HUES6 (cell line): ENCODE measurements around the gene CCNB2.
"Not testable (repeated sequence)": the region's sequence is repeated elsewhere in the genome, so short reads cannot be mapped to it uniquely, and the experiment has no call there.

Source experiments
- H3K27ac ChIP-seq: 2 replicates; pipeline ENCODE4 v1.7.0; 2013; ENCODE audit warnings: low read depth, mild to moderate bottlenecking, low read length, inconsistent platforms
- H3K27me3 ChIP-seq: 2 replicates; pipeline ENCODE4 v1.6.1; 2013; ENCODE audit warnings: low read length; ENCODE audit not compliant: control insufficient read depth, insufficient read depth
- H3K36me3 ChIP-seq: 2 replicates; pipeline ENCODE4 v1.6.1; 2013; ENCODE audit warnings: low read length; ENCODE audit not compliant: control insufficient read depth, insufficient read depth
- H3K4me1 ChIP-seq: 2 replicates; pipeline ENCODE4 v1.6.1; 2013; ENCODE audit warnings: low read length; ENCODE audit not compliant: control insufficient read depth, insufficient read depth
- H3K4me3 ChIP-seq: 2 replicates; pipeline ENCODE4 v1.5.1; 2013; ENCODE audit warnings: low read depth, low read length
- H3K9ac ChIP-seq: one replicate; pipeline ENCODE4 v1.6.1; 2013; ENCODE audit warnings: mild to moderate bottlenecking, low read length
- H3K9me3 ChIP-seq: 2 replicates; pipeline ENCODE4 v1.6.1; 2013; ENCODE audit warnings: low read depth, low read length; ENCODE audit not compliant: control insufficient read depth, insufficient read depth

CCNB2 gene

GRCh38 chr15:59105854-59106253 lies 908 bp downstream of the CCNB2 start:
- no peaks in the 10 kb centered on the region for H3K27me3 ChIP-seq
- H3K9me3 ChIP-seq: no peaks in the 10 kb centered on the region
- H3K4me1 ChIP-seq: no peaks in the 10 kb centered on the region
- peak overlapping the region; percentile 94 for H3K4me3 ChIP-seq
- peak overlapping the region; percentile 83; the same call in 1 of the 2 replicates for H3K27ac ChIP-seq
- peaks cover 38% of the 10 kb centered on the region for H3K36me3 ChIP-seq
- H3K9ac ChIP-seq: peak overlapping the region; percentile 97

- no peak overlapping the region for H3K9ac ChIP-seq
- H3K36me3 ChIP-seq: peaks cover 84% of the 10 kb centered on the region
- no peaks in the 10 kb centered on the region for H3K9me3 ChIP-seq
- H3K4me3 ChIP-seq: no peak overlapping the region
- H3K4me1 ChIP-seq: no peaks in the 10 kb centered on the region
- H3K27me3 ChIP-seq: no peaks in the 10 kb centered on the region
- no peak overlapping the region for H3K27ac ChIP-seq
Measured at GRCh38 chr15:59111251-59111650, 6.3 kb downstream of the CCNB2 start.

- Histone ChIP-seq H3K4me1 (no peaks in the 10 kb centered on the region), H3K27ac (no peak overlapping the region), H3K27me3 (no peaks in the 10 kb centered on the region), H3K9me3 (no peaks in the 10 kb centered on the region), H3K9ac (no peak overlapping the region), H3K36me3 (peaks cover 91% of the 10 kb centered on the region), H3K4me3 (no peak overlapping the region)
Measured at GRCh38 chr15:59115047-59115446, 10.1 kb downstream of the CCNB2 start.

- Histone ChIP-seq H3K27ac (no peak overlapping the region), H3K36me3 (peaks cover 91% of the 10 kb centered on the region), H3K27me3 (no peaks in the 10 kb centered on the region), H3K9ac (no peak overlapping the region), H3K4me1 (no peaks in the 10 kb centered on the region), H3K9me3 (no peaks in the 10 kb centered on the region), H3K4me3 (no peak overlapping the region)
Measured at GRCh38 chr15:59116141-59116540, 11.2 kb downstream of the CCNB2 start.

- Histone ChIP-seq H3K9me3 (no peaks in the 10 kb centered on the region), H3K4me3 (no peak overlapping the region), H3K9ac (no peak overlapping the region), H3K4me1 (no peaks in the 10 kb centered on the region), H3K27me3 (no peaks in the 10 kb centered on the region), H3K27ac (no peak overlapping the region), H3K36me3 (peaks cover 88% of the 10 kb centered on the region)
Measured at GRCh38 chr15:59116771-59117170, 11.8 kb downstream of the CCNB2 start.

- Histone ChIP-seq H3K27ac (no peak overlapping the region), H3K27me3 (no peaks in the 10 kb centered on the region), H3K36me3 (peaks cover 90% of the 10 kb centered on the region)
Measured at GRCh38 chr15:59119625-59120024, 14.7 kb downstream of the CCNB2 start.

GRCh38 chr15:59120937-59121336 lies 16.0 kb downstream of the CCNB2 start:
- H3K4me3 ChIP-seq: no peak overlapping the region
- H3K27ac ChIP-seq: no peak overlapping the region
- no peak overlapping the region for H3K9ac ChIP-seq
- no peaks in the 10 kb centered on the region for H3K9me3 ChIP-seq
- no peaks in the 10 kb centered on the region for H3K4me1 ChIP-seq
- no peaks in the 10 kb centered on the region for H3K27me3 ChIP-seq
- H3K36me3 ChIP-seq: peaks cover 90% of the 10 kb centered on the region

More at GRCh38 chr15:59119625-59120024, 14.7 kb downstream of the CCNB2 start:
- H3K9me3 ChIP-seq: no peaks in the 10 kb centered on the region
- H3K4me3 ChIP-seq: no peak overlapping the region
- H3K4me1 ChIP-seq: no peaks in the 10 kb centered on the region
- H3K9ac ChIP-seq: no peak overlapping the region

- Histone ChIP-seq H3K9ac (no peak overlapping the region), H3K36me3 (peaks cover 79% of the 10 kb centered on the region), H3K4me1 (no peaks in the 10 kb centered on the region), H3K27ac (no peak overlapping the region), H3K4me3 (no peak overlapping the region), H3K27me3 (no peaks in the 10 kb centered on the region), H3K9me3 (0 out of 2 replicates have a peak, but pooled peaks cover 2% of the 10 kb centered on the region)
Measured at GRCh38 chr15:59124261-59124660, 19.3 kb downstream of the CCNB2 start.

- not testable (repeated sequence) for H3K9me3 ChIP-seq, H3K4me3 ChIP-seq, H3K27ac ChIP-seq, H3K27me3 ChIP-seq, H3K9ac ChIP-seq, H3K4me1 ChIP-seq
- H3K36me3 ChIP-seq: peaks cover 76% of the 10 kb centered on the region
Measured at GRCh38 chr15:59125683-59126082, 20.7 kb downstream of the CCNB2 start.

- not testable (repeated sequence) for H3K27me3 ChIP-seq, H3K9ac ChIP-seq, H3K4me3 ChIP-seq, H3K9me3 ChIP-seq, H3K4me1 ChIP-seq, H3K27ac ChIP-seq
- peaks cover 84% of the 10 kb centered on the region for H3K36me3 ChIP-seq
Measured at GRCh38 chr15:59127255-59127654, 22.3 kb downstream of the CCNB2 start.

GRCh38 chr15:59131456-59131855 lies 26.5 kb downstream of the CCNB2 start:
- H3K36me3 ChIP-seq: peaks cover 85% of the 10 kb centered on the region
- no peak overlapping the region for H3K27ac ChIP-seq
- no peak overlapping the region for H3K9ac ChIP-seq
- H3K4me1 ChIP-seq: no peaks in the 10 kb centered on the region
- no peaks in the 10 kb centered on the region for H3K27me3 ChIP-seq
- H3K4me3 ChIP-seq: no peak overlapping the region
- peaks cover 6% of the 10 kb centered on the region; the same call in 1 of the 2 replicates for H3K9me3 ChIP-seq
